Superior temporal gyrus (tissue), 1 donor: ENCODE data around the gene PTPRD.

Experiments used
- DNase-seq: peaks from one replicate; pipeline ENCODE4 v3.0.0-alpha.2; 2016; ENCODE audit errors: extremely low spot score

The PTPRD gene

DNA sequence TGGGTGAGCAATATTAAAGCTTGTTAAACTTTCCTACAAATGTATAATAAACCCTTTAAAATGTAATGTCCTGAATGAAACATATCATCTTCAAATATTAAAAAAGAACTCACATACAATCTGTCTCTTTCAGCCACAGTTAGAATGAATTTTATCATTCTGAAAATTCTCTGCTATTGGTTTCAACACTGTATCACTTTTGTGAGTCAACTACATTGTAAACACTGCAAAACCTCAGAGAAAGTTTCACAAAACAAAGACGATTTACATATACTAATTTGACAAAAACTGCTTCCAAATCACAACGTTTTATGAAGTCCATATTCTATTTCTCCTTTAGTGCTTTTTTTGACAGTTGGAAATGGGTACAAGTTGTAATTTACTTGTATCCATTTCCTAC, 1781.2 kb downstream of the PTPRD start:
- no peak for DNase-seq

DNA sequence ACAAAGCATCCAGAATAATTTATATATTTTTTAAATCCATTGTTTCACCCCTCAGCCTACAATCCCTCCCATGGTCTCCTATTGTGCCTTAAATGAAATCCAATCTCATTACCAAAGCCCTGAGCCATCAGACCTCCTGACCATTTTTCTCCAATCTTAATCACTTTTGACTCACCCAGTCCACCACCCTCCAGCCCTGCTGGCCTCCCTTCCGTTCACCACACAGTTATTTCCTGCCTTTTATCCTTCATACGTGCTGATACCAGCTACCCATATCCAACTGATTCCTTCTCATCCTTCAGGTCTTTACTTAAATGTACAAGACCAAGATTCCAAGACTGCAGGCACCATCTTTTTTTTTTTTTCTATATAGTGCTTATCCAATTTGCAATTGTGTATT, 1786.5 kb downstream of the PTPRD start:
- no peak for DNase-seq

DNA sequence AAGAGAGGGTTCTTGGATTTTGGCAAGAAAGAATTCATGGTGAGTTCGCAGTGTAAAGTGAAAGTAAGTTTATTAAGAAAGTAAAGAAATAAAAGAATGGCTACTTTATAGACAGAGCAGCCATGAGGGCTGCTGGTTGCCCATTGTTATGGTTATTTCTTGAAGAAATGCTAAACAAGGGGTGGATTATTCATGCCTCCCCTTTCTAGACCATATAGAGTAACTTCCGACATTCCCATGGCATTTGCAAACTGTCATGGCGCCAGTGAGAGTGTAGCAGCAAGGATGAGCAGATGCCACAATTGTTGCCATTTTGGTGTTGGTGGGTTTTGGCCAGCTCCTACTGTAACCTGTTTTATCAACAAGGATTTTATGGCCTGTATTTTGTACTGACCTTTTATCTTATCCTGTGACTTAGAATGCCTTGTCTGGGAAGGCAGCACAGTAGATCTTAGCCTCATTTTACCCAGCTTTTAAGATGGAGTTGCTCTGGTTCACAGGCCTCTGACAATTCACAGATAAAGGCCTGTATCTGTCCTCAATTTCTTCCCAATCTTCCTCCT, 1787.1 kb downstream of the PTPRD start:
- DNase-seq = no peak

DNA sequence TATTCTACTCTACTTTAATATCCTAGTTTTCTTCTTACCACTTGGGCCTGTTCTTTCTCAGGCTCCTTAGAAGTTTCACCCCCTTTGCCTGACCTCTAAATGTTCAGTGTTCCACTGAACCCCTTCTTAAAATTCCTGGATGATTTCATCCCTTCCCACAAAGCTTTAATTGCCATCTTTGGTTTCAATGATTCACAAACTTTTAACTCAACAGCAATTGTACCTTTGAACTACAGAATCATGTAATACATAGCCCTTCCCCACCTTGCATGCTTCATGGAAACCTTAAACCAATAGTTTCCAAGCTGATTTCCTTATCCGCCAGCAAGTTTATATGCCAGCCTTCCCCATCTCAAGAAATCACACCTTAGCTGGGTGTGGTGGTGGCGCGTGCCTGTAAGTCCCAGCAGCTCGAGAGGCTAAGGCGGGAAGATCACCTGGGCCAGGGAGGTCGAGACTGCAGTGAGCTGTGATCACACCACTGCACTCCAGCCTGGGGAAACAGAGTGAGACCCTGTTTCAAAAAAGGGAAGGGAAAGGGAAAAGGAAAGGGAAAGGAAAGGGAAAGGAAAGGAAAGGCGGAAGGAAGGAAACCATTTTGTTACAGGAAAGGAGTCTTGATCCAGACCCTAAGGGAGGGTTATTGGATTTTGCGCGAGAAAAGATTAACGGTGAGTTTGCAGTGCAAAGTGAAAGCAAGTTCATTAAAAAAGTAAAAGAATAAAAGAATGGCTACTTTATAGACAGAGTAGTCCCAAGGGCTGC, 1789.5 kb downstream of the PTPRD start:
- no peak for DNase-seq

DNA sequence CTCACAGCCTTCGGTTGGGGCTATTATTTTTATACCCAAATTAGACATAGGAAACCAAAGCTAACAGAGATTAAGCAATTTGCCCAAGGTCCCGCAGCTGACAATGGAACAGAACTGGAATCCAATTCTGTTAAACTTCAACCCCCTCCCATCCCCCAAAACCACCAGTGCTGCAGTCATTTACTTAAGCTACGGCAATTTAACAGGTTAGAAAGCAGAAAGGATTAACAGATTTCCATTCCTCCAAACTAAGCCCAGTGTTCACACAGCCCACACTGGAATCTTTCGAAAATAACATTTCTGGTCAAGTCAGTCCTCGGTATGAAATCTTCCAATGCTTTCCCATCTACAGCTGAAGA, 1790.2 kb downstream of the PTPRD start:
- no peak for DNase-seq

DNA sequence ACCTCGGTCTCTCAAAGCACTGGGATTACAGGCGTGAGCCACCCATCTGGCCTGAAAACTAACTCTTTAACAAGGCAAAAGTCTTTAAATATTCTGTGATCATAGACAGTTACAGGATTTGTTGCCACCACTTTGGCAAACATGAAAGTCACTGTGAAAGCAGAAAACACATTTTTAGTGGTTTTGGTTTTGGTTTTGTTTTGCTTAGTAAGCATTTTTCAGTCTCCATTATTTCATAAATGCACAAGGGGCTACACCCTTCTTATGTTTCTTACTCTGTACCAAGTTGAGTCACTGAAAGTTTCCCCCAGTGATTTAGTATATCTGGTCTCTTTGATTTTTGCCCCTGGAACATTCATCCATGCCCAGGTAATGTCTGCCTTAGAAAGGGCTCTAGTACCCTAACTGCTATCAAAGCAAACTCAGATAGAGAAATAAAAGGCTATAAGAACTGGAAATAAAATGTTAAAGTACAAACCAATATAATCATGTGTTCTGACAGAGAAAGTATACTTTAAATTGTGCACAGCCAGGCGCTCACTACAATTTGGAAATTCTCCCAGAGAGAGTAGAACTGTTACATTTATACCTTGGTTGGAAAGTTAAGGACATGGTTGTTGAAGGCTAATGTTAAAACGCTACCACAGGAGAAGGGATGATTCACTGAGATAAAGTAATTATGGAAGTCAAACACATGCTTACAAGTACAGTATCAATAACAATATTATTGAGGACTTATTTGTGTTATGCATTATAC, 1790.7 kb downstream of the PTPRD start:
- no peak for DNase-seq

DNA sequence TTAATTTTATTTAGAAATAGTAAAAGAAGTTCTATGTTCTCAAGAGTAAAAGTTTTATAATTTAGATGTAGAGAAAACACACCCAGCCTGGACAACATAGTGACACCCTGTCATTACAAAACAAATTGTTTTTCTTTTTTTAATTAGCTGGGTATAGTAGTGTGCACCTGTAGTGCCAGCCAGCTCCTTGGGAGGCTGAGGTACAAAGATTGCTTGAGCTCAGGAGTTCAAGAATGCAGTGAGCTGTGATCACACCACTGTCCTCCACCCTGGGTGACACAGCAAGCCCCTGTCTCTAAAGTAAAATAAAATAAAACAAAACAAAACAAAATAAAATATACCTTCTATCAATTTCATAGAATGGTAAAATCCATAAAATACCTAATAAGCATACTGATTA, 1795.5 kb downstream of the PTPRD start:
- DNase-seq = no peak

DNA sequence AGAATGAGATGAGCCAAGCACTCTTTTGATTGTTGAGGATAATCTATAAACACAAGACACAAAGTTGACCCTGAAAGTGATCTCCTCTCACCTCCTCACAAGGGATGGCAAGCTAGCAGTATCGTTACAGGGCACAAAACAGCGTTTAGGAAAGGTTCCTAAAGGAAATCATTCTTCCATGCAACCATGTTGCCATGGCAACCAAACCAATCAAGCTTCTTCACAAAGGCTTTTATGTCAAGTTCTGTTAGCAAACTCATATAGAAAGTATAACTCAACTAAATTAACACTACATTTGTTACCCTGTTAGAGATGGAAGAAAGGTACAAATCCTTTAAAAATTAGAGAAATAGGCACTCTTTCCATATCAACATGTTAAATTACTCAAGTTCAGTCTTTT, 1796.4 kb downstream of the PTPRD start:
- peak; percentile 68 for DNase-seq

DNA sequence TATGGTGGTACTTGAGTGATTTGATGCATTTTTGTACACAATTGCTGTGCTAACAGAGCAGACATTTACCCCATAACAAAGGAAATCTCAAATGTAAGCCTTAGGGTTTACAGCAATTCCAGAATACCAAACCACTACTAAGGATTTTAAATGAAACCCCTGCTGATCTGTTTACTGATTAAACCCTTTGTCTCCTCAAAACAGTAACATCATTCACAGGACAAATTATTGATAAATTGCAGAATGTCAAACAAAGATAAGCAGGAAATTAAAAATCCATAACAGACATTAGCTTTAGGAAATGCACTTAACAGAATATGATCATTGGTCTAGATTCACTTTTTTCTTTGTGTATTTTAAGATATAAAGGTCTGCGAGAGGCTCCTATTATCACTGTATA, 1796.9 kb downstream of the PTPRD start:
- no peak for DNase-seq

DNA sequence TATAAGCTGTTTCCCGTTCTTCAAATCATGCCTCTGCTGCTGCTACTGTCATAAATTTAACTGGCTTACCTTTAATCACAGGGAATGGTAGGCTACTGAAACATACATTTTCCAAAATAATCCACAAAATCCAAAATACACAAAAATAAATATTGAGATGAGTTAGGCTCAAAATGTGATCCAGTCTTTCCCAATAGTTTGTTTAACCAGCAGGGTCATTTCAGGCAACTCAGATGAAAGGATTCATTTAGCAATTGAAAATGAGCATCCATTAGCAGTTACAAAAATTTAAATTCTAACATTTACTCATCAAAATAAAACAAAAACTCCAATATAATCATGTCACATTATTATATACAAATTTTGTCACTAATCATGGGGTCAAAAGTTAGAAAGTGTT, 1797.6 kb downstream of the PTPRD start:
- no peak for DNase-seq

DNA sequence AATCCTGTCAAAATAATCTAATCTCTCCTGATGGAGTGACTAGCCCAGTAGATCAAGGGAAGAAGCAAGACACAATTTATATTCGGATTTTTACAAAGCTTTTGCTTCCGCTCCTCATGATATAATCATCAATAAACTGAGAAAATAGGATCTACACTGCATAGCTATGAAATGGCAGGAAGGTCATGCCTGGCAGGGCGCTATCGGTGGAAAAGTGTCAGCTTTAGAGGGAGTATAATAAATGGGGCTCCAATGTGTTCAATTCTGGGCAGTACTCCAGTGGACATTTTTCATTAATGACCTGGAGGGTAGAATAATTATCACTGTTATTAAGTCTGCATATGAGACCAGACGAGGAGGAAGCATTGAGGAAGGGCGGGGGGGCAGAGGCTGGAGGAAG, 1799.9 kb downstream of the PTPRD start:
- DNase-seq = no peak

DNA sequence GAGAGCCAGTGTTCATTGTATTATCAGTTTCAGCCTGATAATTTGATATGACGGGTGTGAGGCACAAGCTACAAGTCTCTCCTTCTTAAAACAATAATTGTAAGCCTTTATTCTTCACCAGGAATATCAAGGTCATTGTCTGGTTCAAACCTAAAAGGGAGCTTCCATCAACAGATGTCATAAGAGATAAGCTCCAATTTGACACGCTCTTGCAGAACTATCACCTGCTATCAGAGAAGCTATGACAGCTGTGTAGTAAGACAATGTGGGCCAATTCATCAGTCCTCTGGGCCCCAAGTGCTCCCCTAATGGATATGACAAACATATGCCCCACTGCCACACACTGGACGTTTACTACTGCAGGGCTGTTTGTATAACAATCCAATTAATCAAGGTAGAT, 1803.1 kb downstream of the PTPRD start:
- no peak for DNase-seq

DNA sequence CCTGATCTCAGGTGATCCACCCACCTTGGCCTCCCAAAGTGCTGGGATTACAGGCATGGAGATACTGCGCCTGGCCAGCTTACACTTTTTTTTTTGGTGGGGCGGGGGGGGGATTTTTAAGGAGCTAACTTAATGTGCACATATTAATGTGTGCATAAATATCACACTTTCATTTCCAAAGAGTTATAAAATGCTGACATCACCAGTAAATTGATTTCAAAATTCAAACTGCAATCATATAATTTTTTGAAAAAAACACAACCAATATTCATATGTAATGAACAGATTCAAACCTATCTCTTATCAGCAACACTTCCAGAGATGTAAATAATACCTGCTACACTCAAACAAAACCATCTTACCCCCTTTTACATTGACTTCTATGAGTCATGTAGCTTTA, 1806.7 kb downstream of the PTPRD start:
- DNase-seq = no peak

DNA sequence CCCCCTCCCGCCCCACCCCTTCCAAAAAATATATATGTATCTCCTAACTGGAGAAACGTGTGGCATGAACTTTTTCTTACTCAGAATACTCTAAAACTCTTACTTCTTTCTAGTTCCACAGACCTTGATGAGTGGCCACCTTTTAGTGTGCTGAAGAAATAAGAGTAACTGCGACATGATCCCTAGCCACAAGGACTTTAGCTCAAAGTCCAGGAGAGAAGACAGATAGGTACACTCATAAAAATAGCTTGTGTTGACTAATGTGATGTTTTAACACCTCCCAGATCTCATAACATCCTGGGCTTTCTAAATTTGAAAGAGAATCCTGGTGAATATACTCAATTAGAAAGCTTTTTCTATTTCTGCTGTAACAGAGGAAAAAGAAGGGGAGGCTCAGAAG, 1808.2 kb downstream of the PTPRD start:
- DNase-seq = no peak

DNA sequence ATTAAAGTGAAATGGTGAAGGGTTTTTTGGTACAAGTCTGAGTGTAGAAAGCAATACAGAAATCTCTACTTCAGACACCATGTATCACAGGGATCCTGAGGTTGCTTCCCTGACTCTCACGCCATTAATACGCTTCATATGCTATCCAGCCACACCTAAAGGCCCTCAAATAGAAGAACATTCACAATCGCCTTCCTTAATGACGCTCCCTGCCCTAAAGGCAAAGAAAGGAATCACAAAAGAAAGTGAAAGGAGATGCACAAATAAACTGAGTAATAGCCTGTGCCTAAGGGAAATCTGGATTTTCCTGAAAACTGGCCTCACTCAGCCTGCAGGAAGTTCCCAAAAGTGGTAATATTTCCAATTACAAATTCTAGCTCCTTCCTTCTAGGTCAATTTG, 1810.6 kb downstream of the PTPRD start:
- no peak for DNase-seq

DNA sequence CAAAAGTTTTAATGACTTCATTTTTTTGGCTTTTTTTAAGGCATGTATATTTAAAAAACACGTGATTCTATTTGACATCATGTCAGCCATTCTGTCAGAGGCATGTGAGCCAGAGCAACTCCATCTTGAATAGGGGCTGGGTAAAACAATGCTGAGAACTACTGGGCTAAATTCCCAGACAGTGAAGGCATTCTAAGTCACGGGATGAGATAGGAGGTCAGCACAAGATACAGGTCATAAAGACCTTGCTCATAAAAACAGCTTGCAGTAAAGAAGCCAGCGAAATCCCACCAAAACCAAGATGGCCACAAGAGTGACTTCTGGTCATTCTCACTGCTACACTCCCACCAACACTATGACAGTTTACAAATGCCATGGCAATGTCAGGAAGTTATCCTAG, 1812.6 kb downstream of the PTPRD start:
- no peak for DNase-seq

DNA sequence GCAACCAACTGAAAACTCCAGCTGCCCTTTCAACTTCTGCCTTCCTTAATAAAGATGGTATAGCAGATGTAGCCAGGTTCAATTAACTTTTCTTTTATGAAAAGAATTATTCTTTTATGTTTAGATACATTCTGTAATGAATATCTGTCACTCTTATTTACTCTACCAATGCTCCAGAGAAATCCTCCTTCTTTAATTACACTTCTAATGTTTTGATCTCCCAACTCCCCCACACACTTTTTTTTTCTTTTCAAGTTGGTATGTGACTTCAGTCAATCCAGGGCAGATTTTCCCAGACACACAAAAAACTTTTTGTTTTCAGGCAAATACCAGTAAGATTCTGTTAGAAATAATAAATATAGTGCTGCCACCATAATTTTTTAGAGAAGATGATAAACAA, 1813.2 kb downstream of the PTPRD start:
- DNase-seq = no peak

DNA sequence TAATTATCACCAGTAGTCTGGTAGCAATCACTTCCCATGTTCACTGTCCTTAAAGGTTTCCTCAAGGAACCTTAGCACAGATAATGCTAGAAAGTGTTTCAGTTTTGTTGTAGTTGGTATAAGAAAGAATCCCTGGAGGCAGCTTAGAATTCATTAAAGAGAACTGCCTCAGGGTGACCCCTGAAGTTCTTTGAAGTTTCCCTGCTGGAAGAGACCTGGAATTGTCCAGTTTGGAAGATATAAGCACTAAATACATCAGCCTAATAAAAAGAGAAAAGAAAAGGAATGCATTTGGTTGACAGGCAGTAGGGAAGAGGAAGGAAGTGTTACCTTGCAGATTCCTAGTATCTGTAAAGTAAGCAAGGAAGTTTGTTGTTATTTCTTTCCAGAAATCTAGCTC, 1813.6 kb downstream of the PTPRD start:
- DNase-seq = no peak

DNA sequence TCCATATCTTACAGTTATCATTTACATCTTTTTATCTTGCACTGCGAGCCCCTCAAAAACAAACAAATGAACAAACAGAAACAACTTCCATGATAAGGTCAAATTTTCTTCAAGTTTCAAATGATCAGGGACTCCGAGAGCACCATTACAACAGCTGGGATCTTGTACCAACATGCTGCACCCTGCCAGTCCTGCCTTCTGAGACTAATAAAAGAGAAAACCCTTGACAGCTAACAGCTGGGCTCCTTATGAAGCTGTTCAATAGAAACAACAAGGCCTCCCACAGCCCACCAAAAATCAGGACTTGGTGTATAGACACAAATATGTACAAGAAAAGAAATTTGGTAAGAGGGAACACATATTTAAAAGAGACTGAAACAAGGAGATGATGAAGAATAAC, 1828.0 kb downstream of the PTPRD start:
- no peak for DNase-seq

DNA sequence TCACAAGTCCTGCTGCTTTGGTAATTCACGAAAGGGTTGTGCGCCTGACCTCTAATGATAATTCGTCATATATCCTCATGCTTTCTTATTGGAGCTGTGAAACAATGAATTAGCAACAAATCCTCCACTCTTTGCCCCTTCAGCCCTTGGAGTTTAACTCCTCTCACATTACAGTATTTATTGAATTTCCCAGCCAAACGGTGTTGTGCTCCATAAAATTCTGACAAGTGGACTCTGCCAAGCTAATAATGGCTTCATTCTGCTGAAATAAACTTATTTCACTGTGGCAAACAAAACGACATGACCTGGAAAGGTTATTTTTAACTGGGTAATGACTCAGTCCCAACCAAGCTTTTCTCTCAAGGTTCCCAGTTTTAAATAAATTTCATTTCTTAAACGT, 1828.9 kb downstream of the PTPRD start:
- DNase-seq = no peak

DNA sequence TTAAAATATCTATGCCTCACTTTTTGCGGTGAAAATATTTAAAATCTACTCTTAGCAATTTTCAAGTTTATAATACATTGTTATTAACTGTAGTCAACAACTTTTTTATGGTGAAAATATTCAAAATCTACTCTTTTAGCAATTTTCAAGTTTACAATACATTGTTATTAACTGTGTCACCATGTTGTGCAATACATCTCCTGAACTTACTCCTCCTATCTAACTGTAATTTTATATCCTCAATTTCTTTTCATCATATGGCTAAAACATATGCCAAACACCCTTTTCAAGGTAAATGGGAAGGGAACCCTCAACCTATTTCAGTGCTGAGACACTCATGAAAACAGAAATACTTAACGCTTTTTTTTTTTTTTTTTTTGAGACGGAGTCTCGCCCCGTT, 1830.6 kb downstream of the PTPRD start:
- DNase-seq = no peak

DNA sequence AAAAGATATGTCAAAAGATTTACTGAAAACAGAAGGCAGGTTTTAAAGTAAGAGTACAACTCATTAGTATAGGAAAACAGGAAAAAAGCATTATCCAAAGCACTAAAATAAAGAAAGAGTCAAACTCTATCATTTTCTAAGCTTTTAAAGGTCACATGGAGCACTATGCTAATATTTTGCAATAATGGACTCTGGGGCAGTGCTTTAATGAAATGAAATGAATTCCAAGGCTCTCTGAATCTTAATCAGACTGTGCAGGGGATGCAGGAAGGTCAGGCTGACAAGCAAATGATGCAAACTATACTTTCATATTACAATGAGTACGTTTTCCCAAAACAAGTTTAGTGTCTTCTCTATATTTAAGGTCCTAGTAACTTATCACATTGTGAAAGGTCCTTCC, 1831.3 kb downstream of the PTPRD start:
- DNase-seq = peak; percentile 18

DNA sequence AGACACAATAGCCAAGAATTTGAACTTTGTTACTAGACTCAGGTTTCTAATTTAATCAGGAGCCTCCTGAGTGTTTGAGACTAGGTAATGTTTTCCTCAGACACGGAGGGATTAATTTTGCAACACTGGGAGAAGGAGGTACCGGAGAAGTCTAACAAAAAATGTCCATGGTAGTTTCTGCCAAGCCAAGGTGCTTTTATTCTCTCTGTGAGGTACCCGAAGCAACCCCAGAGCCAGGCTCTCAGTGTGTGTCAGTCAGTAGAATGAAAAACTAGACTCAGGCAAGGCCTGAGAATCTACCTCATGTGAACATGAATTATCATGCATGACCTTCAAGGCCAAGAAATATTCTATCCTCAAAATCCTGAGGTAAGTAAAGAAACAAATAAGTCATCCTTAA, 1832.4 kb downstream of the PTPRD start:
- DNase-seq = no peak
